HepG2 (cell line): Measurements from ENCODE around the gene DDC. TPM values are rescaled to one million over a fixed set of nuclear protein-coding genes. Genes with fewer than 3 reads are reported as not detected.
A peak's percentile ranks its signal among the peaks of the same experiment; 100 is the strongest.
"Not testable (repeated sequence)": the region's sequence is repeated elsewhere in the genome, so short reads cannot be mapped to it uniquely, and the experiment has no call there.

Experiments used
- ATAC-seq: fragments of 200-7000 bp; cut with Tn5 transposase; 3 replicates; pipeline ENCODE4 v1.9.1; 2020; ENCODE audit warnings: mild to moderate bottlenecking, moderate library complexity
- BruUV-seq: library from RNA; stranded (reverse); fragments of 400-500 nt; replicated peaks from 2 replicates; lab custom pipeline; 2021; lab: Mats Ljungman, UMichigan
- CTCF ChIA-PET: fragments of 300-600 bp; formaldehyde crosslinking; extraction: SDS; loops from one replicate; lab custom pipeline; 2021; ENCODE audit warnings: low total read pairs, inconsistent platforms, low intra/inter-chr PET ratio; lab: Yijun Ruan, JAX
- POLR2A ChIA-PET: fragments of 350-600 bp; sonication (Branson Sonifier 250); formaldehyde crosslinking; loops from one replicate; lab custom pipeline; 2020; ENCODE audit warnings: antibody characterized with exemption, inconsistent platforms; lab: Yijun Ruan, JAX
- DNase-seq: peaks from one replicate; pipeline ENCODE4 v3.0.0-alpha.2; 2015; ENCODE audit warnings: low spot score
- FAIRE-seq: peaks from 3 replicates; lab custom pipeline; 2011; peaks lifted over from hg19 to GRCh38; lab: Jason Lieb, UNC
- H2AFZ ChIP-seq: one replicate; pipeline ENCODE4 v1.6.1; 2011; ENCODE audit warnings: low read length, inconsistent platforms
- H3K27ac ChIP-seq: fragments of 300-600 bp; 3 replicates; pipeline ENCODE4 v1.8.0; 2011; ENCODE audit warnings: mixed run types, mild to moderate bottlenecking, mixed read lengths, low read length, inconsistent platforms; ENCODE audit not compliant: insufficient read depth; ENCODE audit errors: extremely low read length
- H3K27me3 ChIP-seq, 2 experiments: fragments of 200-600 bp in 1 of 2; 2 replicates in 1 of 2; 3 replicates in 1 of 2; pipeline versions ENCODE4 v1.6.0 to v1.8.0; 2011; ENCODE audit warnings: low read length in 2 of 2, mild to moderate bottlenecking in 2 of 2, moderate library complexity in 2 of 2, inconsistent platforms in 1 of 2; ENCODE audit not compliant: insufficient read depth in 2 of 2, control insufficient read depth in 1 of 2
- H3K36me3 ChIP-seq, 2 experiments: fragments of 200-600 bp in 1 of 2; replicated peaks in 1 of 2; 2 replicates in 1 of 2; 3 replicates in 1 of 2; pipeline versions ENCODE4 v1.5.1 to v1.8.0; 2011; ENCODE audit warnings: low read length in 2 of 2, inconsistent platforms in 1 of 2; ENCODE audit not compliant: insufficient read depth in 2 of 2, control insufficient read depth in 1 of 2
- H3K4me1 ChIP-seq: 2 replicates; pipeline ENCODE4 v1.5.1; 2012; ENCODE audit warnings: low read length, inconsistent platforms; ENCODE audit not compliant: insufficient read depth
- H3K4me2 ChIP-seq: 2 replicates; pipeline ENCODE4 v1.6.0; 2011; ENCODE audit warnings: low read depth, low read length, inconsistent platforms
- H3K4me3 ChIP-seq, 3 experiments: fragments of 200-600 bp in 1 of 3; sonication (generic), shearing (Covaris generic) in 1 of 3; replicated peaks in 1 of 3; 2 replicates each; pipeline ENCODE4 v1.5.1; 2011 to 2016; ENCODE audit warnings: low read length in 3 of 3, inconsistent platforms in 2 of 3, low read depth in 2 of 3, mild to moderate bottlenecking in 2 of 3, control low read depth in 1 of 3, mixed read lengths in 1 of 3; ENCODE audit not compliant: insufficient read depth in 1 of 3
- H3K79me2 ChIP-seq: one replicate; pipeline ENCODE4 v1.6.1; 2011; ENCODE audit warnings: low read length, inconsistent platforms; ENCODE audit not compliant: insufficient read depth
- H3K9ac ChIP-seq: 2 replicates; pipeline ENCODE4 v1.6.0; 2011; ENCODE audit warnings: mild to moderate bottlenecking, low read depth, low read length, inconsistent platforms; ENCODE audit not compliant: insufficient read depth
- H3K9me3 ChIP-seq: 2 replicates; pipeline ENCODE4 v1.5.1; 2012; ENCODE audit warnings: mild to moderate bottlenecking, low read length
- H4K20me1 ChIP-seq: 2 replicates; pipeline ENCODE4 v1.6.0; 2011; ENCODE audit warnings: inconsistent platforms, mild to moderate bottlenecking, low read length, moderate library complexity; ENCODE audit not compliant: insufficient read depth
- GABPB1 ChIP-seq: IDR thresholded peaks from 2 replicates; pipeline ENCODE4 v1.6.1; 2016; ENCODE audit warnings: mild to moderate bottlenecking, missing genetic modification reagents, moderate library complexity, missing compliant biosample characterization
- HNRNPK ChIP-seq: fragments of 200-400 bp; formaldehyde crosslinking; IDR thresholded peaks from 2 replicates; pipeline ENCODE4 v1.6.1; 2018; ENCODE audit warnings: low read length, low read depth, moderate library complexity, mild to moderate bottlenecking; ENCODE audit not compliant: poor library complexity, severe bottlenecking
- ZNF138 ChIP-seq: sonication (generic); formaldehyde crosslinking; IDR thresholded peaks from 2 replicates; pipeline ENCODE4 v1.5.0; 2020; ENCODE audit warnings: mild to moderate bottlenecking, low read depth, missing genetic modification reagents
- ZNF512 ChIP-seq: sonication (generic); formaldehyde crosslinking; IDR thresholded peaks from 2 replicates; pipeline ENCODE4 v1.4.0; 2020; ENCODE audit warnings: mild to moderate bottlenecking, missing genetic modification reagents
- WGBS: methylation state at CpG from one replicate; pipeline ENCODE4 v1.1.6; 2017; ENCODE audit warnings: low lambda C conversion rate; 5-methylcytosine and 5-hydroxymethylcytosine counted together
- in situ Hi-C: cut with HindIII; loops from 2 replicates; pipeline ENCODE4 v1.10.0; 2017; ENCODE audit warnings: low pct_unique_long_range_greater_than_20kb; ENCODE audit not compliant: extremely low pct_ligation_motif_present
- intact Hi-C: fragments of 100-400 bp; cut with micrococcal nuclease; formaldehyde crosslinking; loops from one replicate; pipeline ENCODE4 v1.10.0; 2022; ENCODE audit not compliant: unreplicated experiment
- polyA plus RNA-seq, 8 experiments: library from polyadenylated mRNA; depleted of rRNA in 3 of 8; stranded (reverse) in 7 of 8; unstranded in 1 of 8; fragments of >200 nt; fragmentation: Illumina TruSeq in 4 of 8; extraction: Trizol in 4 of 8; gene quantifications; 2 replicates each; pipeline versions ENCODE4 v1.2.1 to v1.2.3, GENCODE V29; 2011 to 2016; ENCODE audit warnings: low read depth in 4 of 8, missing spikeins in 1 of 8, mixed read lengths in 1 of 8; ENCODE audit not compliant: insufficient read depth in 1 of 8
- total RNA-seq, 5 experiments: library from RNA; depleted of rRNA; stranded (reverse); fragments of >200 nt; fragmentation: Illumina TruSeq; extraction: Trizol; gene quantifications; 2 replicates each; pipeline ENCODE4 v1.2.3, GENCODE V29; 2016; ENCODE audit warnings: low read depth in 1 of 5

Gene DDC
- total and polyA plus RNA-seq, 2 of the 13 experiments (the other 11 are each of a cell fraction or from before 2014, with no cell fraction given) = 11.7 to 93.3 TPM

- ATAC-seq, H3K9ac ChIP-seq, intact Hi-C loops, CTCF ChIA-PET, H2AFZ ChIP-seq, H4K20me1 ChIP-seq, POLR2A ChIA-PET, H3K27ac ChIP-seq, H3K36me3 ChIP-seq, FAIRE-seq, DNase-seq, H3K4me3 ChIP-seq, H3K4me1 ChIP-seq, BruUV-seq, H3K27me3 ChIP-seq, H3K79me2 ChIP-seq, H3K4me2 ChIP-seq, H3K9me3 ChIP-seq: not testable (repeated sequence)
- in situ Hi-C loops = loop anchor here (25.0 kb wide), 1 partner anchor 679 kb away; no protein-coding TSS in a partner anchor
- WGBS = 95% methylated on average over 4 of the region's 4 CpGs
- TF ChIP-seq HNRNPK = peak; percentile 89
Observed at GRCh38 chr7:50458651-50459050, 106.6 kb downstream of the DDC start.

- Histone ChIP-seq H3K4me1 (no peaks in the 10 kb centered on the region), H3K9me3 (no peaks in the 10 kb centered on the region), H3K79me2 (no peaks in the 10 kb centered on the region), H3K4me3 (no peak overlapping the region), H3K27ac (no peak overlapping the region), H3K36me3 (no peaks in the 10 kb centered on the region), H2AFZ (no peak overlapping the region), H3K27me3 (no peaks in the 10 kb centered on the region), H4K20me1 (no peaks in the 10 kb centered on the region), H3K9ac (no peak overlapping the region), H3K4me2 (no peak overlapping the region)
- TF ChIP-seq GABPB1 (CRISPR knock-in tag) (no peak), ZNF138 (CRISPR knock-in tag) (no peak), ZNF512 (no peak)
- ATAC-seq = no peak
- DNase-seq = no peak
- in situ Hi-C loops (loop anchor here (25.0 kb wide), 1 partner anchor 681 kb away; no protein-coding TSS in a partner anchor), intact Hi-C loops (no loop called here)
- no peak for FAIRE-seq
- no TSS peak for BruUV-seq
- CTCF ChIA-PET = no interaction called here
- POLR2A ChIA-PET = no interaction called here
- 99% methylated on average over 3 of the region's 3 CpGs for WGBS
Observed at GRCh38 chr7:50456371-50457123, 108.7 kb downstream of the DDC start.
